C4-2B (cell line): ENCODE data around the gene PNMA1.

Source experiments
- ZFX ChIP-seq: fragments of 450-650 bp; IDR thresholded peaks from 2 replicates; pipeline ENCODE4 v1.6.1; 2017
- TF ChIP-seq, protein P1 (sequence below): fragments of 450-650 bp; conservative IDR thresholded peaks from 2 replicates; pipeline ENCODE4 v1.5.1; 2017; ENCODE audit warnings: mild to moderate bottlenecking

DNA sequence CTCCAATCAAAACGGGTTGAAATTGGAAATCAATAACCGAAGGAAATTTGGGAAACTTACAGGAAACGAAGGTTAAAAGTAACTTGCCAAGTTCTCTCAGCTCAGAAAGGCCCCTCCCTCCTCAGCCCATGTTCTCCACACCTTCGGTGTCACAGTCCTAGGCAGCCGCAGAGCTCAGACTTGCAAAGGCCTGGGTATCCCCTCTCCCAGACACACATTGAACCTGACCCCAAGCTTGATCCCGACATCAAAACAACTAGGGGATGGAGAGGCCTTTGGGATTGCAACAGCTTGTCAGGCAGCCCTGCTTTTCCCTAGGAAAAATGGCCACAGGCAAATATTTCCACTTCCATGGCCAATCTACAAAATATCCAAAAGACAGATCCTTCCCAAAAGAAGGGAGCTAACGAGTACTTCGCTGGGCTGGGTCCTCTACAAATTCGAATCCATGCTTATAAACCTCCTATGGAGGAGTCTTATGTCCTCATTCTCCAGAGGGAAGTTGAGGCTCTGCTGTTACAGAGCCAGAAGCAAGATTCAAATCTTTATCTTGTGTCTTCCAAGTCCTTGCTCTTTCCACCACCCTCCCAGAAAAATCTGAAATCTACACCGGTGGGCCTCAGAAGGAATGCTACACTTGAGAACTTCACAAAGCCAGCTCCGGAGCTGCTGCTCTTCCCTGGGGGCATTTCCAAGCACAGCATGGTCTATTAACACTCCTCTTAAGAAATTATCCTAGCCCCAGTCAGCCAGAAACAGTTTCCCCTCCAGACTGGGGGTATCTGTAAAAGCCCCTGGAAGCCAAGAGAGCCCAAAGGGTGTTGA, 35.7 kb upstream of the PNMA1 start:
- TF ChIP-seq, protein P1, sequence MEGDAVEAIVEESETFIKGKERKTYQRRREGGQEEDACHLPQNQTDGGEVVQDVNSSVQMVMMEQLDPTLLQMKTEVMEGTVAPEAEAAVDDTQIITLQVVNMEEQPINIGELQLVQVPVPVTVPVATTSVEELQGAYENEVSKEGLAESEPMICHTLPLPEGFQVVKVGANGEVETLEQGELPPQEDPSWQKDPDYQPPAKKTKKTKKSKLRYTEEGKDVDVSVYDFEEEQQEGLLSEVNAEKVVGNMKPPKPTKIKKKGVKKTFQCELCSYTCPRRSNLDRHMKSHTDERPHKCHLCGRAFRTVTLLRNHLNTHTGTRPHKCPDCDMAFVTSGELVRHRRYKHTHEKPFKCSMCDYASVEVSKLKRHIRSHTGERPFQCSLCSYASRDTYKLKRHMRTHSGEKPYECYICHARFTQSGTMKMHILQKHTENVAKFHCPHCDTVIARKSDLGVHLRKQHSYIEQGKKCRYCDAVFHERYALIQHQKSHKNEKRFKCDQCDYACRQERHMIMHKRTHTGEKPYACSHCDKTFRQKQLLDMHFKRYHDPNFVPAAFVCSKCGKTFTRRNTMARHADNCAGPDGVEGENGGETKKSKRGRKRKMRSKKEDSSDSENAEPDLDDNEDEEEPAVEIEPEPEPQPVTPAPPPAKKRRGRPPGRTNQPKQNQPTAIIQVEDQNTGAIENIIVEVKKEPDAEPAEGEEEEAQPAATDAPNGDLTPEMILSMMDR, result no peak
- TF ChIP-seq ZFX, result no peak
